K562 (cell line): Measurements from ENCODE around the gene ZNF90. TPM values are rescaled to one million over a fixed set of nuclear protein-coding genes. Genes with fewer than 3 reads are reported as not detected.

Experiments
- CSDE1 ChIP-seq, 2 experiments: fragments of 450-650 bp; IDR thresholded peaks; 2 replicates each; pipeline ENCODE4 v1.6.1; 2016; ENCODE audit warnings: mild to moderate bottlenecking in 1 of 2
- HNRNPL ChIP-seq: fragments of 200-400 bp; formaldehyde crosslinking; IDR thresholded peaks from 2 replicates; pipeline ENCODE4 v1.6.1; 2017; ENCODE audit warnings: low read depth, mild to moderate bottlenecking, low read length
- NFYB ChIP-seq: IDR thresholded peaks from 2 replicates; pipeline ENCODE4 v1.6.1; 2011; ENCODE audit warnings: mild to moderate bottlenecking, moderate library complexity; ENCODE audit not compliant: insufficient read length; ENCODE audit errors: extremely low read depth
- TAF9B ChIP-seq: fragments of 450-650 bp; IDR thresholded peaks from 2 replicates; pipeline ENCODE4 v1.6.1; 2018; ENCODE audit warnings: mild to moderate bottlenecking; ENCODE audit not compliant: partially characterized antibody
- polyA plus RNA-seq, 8 experiments: library from polyadenylated mRNA; depleted of rRNA in 4 of 8; stranded (reverse) in 5 of 8; unstranded in 3 of 8; fragments of >200 nt; fragmentation: Nextera tagmentation in 2 of 8; fragmentation: Illumina TruSeq in 1 of 8; extraction: Ambion mirVana in 2 of 8; extraction: Trizol in 1 of 8; gene quantifications; 2 replicates each; pipeline versions ENCODE4 v1.2.1 to v1.2.3, GENCODE V29; 2011 to 2014; ENCODE audit warnings: inconsistent platforms in 1 of 8, missing spikeins in 1 of 8
- total RNA-seq, 7 experiments: library from RNA; depleted of rRNA in 6 of 7; stranded (reverse); fragments of >200 nt in 6 of 7; fragmentation: Illumina TruSeq in 2 of 7; extraction: Trizol in 2 of 7; gene quantifications; 2 replicates each; pipeline versions ENCODE4 v1.2.1 to v1.2.3, GENCODE V29; 2011 to 2021; ENCODE audit warnings: low replicate concordance in 1 of 7
- TF ChIP-seq, protein P1 (sequence below), 2 experiments: fragments of 450-650 bp; IDR thresholded peaks; 2 replicates each; pipeline ENCODE4 v1.6.1; 2016; ENCODE audit warnings: mild to moderate bottlenecking in 2 of 2, borderline replicate concordance in 1 of 2, low read depth in 1 of 2, moderate library complexity in 1 of 2

Gene ZNF90
- total and polyA plus RNA-seq, 9 of the 15 experiments (the other 6 are each of a cell fraction or from before 2014, with no cell fraction given): 0.20 to 0.89 (median 0.67) TPM; not detected in 1

- TF ChIP-seq, protein P1, sequence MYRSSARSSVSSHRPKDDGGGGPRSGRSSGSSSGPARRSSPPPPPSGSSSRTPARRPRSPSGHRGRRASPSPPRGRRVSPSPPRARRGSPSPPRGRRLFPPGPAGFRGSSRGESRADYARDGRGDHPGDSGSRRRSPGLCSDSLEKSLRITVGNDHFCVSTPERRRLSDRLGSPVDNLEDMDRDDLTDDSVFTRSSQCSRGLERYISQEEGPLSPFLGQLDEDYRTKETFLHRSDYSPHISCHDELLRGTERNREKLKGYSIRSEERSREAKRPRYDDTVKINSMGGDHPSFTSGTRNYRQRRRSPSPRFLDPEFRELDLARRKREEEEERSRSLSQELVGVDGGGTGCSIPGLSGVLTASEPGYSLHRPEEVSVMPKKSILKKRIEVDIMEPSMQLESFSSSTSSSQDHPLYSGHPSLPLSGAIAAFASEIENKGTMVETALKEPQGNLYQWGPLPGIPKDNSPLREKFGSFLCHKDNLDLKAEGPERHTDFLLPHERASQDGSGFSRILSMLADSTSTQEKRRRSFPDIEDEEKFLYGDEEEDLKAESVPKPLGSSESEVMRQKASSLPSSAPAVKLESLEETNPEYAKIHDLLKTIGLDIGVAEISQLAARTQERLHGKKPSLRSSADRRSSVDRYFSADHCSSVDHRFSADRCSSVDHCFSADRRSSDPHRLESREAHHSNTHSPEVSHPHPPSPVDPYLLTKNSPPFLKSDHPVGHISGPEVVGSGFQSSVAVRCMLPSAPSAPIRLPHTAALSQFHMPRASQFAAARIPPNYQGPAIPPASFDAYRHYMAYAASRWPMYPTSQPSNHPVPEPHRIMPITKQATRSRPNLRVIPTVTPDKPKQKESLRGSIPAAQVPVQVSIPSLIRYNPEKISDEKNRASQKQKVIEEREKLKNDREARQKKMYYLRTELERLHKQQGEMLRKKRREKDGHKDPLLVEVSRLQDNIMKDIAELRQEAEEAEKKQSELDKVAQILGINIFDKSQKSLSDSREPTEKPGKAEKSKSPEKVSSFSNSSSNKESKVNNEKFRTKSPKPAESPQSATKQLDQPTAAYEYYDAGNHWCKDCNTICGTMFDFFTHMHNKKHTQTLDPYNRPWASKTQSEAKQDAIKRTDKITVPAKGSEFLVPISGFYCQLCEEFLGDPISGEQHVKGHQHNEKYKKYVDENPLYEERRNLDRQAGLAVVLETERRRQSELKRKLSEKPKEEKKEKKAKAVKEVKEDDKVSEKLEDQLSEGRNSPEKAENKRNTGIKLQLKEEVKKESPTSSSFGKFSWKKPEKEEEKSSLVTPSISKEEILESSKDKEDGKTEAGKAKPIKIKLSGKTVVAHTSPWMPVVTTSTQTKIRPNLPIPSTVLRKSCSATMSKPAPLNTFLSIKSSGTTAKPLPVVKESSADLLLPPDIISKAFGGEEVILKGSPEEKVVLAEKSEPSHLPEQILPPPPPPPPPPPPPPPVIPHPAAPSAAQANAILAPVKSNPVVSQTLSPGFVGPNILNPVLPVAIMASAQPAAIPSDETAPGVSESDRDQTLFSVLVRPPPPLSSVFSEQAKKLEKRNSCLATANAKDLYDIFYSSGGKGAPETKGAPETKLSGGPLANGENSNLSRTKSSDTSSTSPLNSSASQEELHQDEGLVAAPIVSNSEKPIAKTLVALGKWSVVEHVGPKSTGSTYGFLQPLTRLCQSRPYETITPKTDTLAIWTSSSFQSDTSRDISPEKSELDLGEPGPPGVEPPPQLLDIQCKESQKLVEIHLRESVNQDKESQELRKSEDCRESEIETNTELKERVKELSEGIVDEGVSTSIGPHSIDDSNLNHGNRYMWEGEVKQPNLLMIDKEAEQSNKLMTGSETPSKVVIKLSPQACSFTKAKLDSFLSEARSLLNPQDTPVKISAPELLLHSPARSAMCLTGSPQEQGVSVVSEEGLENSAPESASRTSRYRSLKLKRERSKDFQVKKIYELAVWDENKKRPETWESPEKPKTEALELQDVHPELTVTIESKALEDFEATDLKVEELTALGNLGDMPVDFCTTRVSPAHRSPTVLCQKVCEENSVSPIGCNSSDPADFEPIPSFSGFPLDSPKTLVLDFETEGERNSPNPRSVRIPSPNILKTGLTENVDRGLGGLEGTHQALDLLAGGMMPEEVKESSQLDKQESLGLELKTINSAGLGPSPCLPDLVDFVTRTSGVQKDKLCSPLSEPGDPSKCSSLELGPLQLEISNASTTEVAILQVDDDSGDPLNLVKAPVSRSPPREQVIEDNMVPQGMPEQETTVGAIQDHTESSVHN (IDR thresholded peaks at IDR 0.05; ENCODE audit: borderline replicate concordance in 1 of 2, low read depth in 1 of 2): no peak
- no peak for TF ChIP-seq NFYB
- no peak for TF ChIP-seq HNRNPL
- TF ChIP-seq CSDE1 (IDR thresholded peaks at IDR 0.05): no peak
- TF ChIP-seq TAF9B: no peak
- TF ChIP-seq, all 486 proteins: peak for 0
Observed at GRCh38 chr19:20165971-20166592, 88.3 kb downstream of the ZNF90 start (continued).
